HEK293 (cell line): Measurements from ENCODE around the gene TTF1.

ENCODE experiments used
- CTCF ChIA-PET: fragments of 350-600 bp; formaldehyde crosslinking; extraction: SDS; loops from one replicate; lab custom pipeline; 2021; ENCODE audit warnings: antibody characterized with exemption; lab: Yijun Ruan, JAX
- POLR2A ChIA-PET: fragments of 300-600 bp; formaldehyde crosslinking; extraction: SDS; loops from one replicate; lab custom pipeline; 2020; ENCODE audit warnings: antibody characterized with exemption, inconsistent platforms; lab: Yijun Ruan, JAX
- H3K27ac ChIP-seq: fragments of 200-500 bp; sonication (Bioruptor generic); 2 replicates; pipeline ENCODE4 v1.5.1; 2014; ENCODE audit warnings: low read depth, low read length, control low read depth, inconsistent platforms; ENCODE audit errors: extremely low read depth
- H3K36me3 ChIP-seq, 2 experiments: fragments of 200-500 bp in 1 of 2; sonication (Bioruptor generic) in 1 of 2; 1 replicate in 1 of 2; 2 replicates in 1 of 2; pipeline ENCODE4 v1.5.1; 2014 to 2017; ENCODE audit warnings: inconsistent platforms in 2 of 2, low read length in 2 of 2; ENCODE audit not compliant: control insufficient read depth in 2 of 2, insufficient read depth in 1 of 2
- H3K4me1 ChIP-seq: fragments of 200-500 bp; sonication (Bioruptor generic); 2 replicates; pipeline ENCODE4 v1.5.1; 2014; ENCODE audit warnings: mild to moderate bottlenecking, low read length, inconsistent platforms; ENCODE audit not compliant: control insufficient read depth, insufficient read depth
- H3K4me3 ChIP-seq: 2 replicates; pipeline ENCODE4 v1.5.1; 2011; ENCODE audit warnings: low read depth, mild to moderate bottlenecking, control low read depth, low read length, moderate library complexity
- H3K9me3 ChIP-seq: fragments of 200-500 bp; sonication (Bioruptor generic); 2 replicates; pipeline ENCODE4 v1.5.1; 2014; ENCODE audit warnings: low read depth, low read length, inconsistent platforms; ENCODE audit not compliant: control insufficient read depth, insufficient read depth
- BCL11B ChIP-seq: fragments of 450-650 bp; formaldehyde crosslinking; IDR thresholded peaks from 2 replicates; pipeline ENCODE4 v1.5.1; 2016; ENCODE audit warnings: low read depth, missing biosample characterization, missing genetic modification characterization
- HOXC10 ChIP-seq: sonication (generic); formaldehyde crosslinking; IDR thresholded peaks from 2 replicates; pipeline ENCODE4 v1.8.1; 2023; ENCODE audit warnings: mild to moderate bottlenecking, missing genetic modification reagents
- HOXD13 ChIP-seq: sonication (generic); formaldehyde crosslinking; IDR thresholded peaks from 2 replicates; pipeline ENCODE4 v1.8.0; 2022; ENCODE audit warnings: missing genetic modification reagents, borderline replicate concordance
- KLF10 ChIP-seq: fragments of 450-650 bp; IDR thresholded peaks from 2 replicates; pipeline ENCODE4 v1.5.1; 2018; ENCODE audit warnings: missing biosample characterization, mild to moderate bottlenecking, missing genetic modification characterization
- MYNN ChIP-seq: fragments of 450-650 bp; formaldehyde crosslinking; IDR thresholded peaks from 2 replicates; pipeline ENCODE4 v1.5.1; 2016; ENCODE audit warnings: missing biosample characterization, missing genetic modification characterization, borderline replicate concordance
- WT1 ChIP-seq: fragments of 450-650 bp; formaldehyde crosslinking; IDR thresholded peaks from 2 replicates; pipeline ENCODE4 v1.5.1; 2016; ENCODE audit warnings: missing biosample characterization, missing genetic modification characterization
- ZBTB17 ChIP-seq: fragments of 450-650 bp; formaldehyde crosslinking; IDR thresholded peaks from 2 replicates; pipeline ENCODE4 v1.5.1; 2016; ENCODE audit warnings: missing biosample characterization, missing genetic modification characterization
- ZBTB21 ChIP-seq: fragments of 450-650 bp; formaldehyde crosslinking; IDR thresholded peaks from 2 replicates; pipeline ENCODE4 v1.5.1; 2017; ENCODE audit warnings: missing biosample characterization, missing genetic modification characterization
- ZBTB48 ChIP-seq: fragments of 450-650 bp; formaldehyde crosslinking; IDR thresholded peaks from 2 replicates; pipeline ENCODE4 v1.5.1; 2016; ENCODE audit warnings: missing biosample characterization, missing genetic modification characterization
- ZNF133 ChIP-seq: fragments of 450-650 bp; formaldehyde crosslinking; IDR thresholded peaks from 2 replicates; pipeline ENCODE4 v1.5.1; 2016; ENCODE audit warnings: missing biosample characterization, missing genetic modification characterization
- ZNF174 ChIP-seq: fragments of 450-650 bp; formaldehyde crosslinking; IDR thresholded peaks from 2 replicates; pipeline ENCODE4 v1.5.0; 2017; ENCODE audit warnings: missing biosample characterization, mild to moderate bottlenecking, missing genetic modification characterization
- ZNF211 ChIP-seq: fragments of 450-650 bp; formaldehyde crosslinking; IDR thresholded peaks from 2 replicates; pipeline ENCODE4 v1.5.1; 2016; ENCODE audit warnings: low read depth, missing biosample characterization, missing genetic modification characterization
- ZNF362 ChIP-seq: fragments of 450-650 bp; formaldehyde crosslinking; IDR thresholded peaks from 2 replicates; pipeline ENCODE4 v1.5.1; 2016; ENCODE audit warnings: missing biosample characterization, missing genetic modification characterization
- ZNF394 ChIP-seq: fragments of 450-650 bp; formaldehyde crosslinking; IDR thresholded peaks from 2 replicates; pipeline ENCODE4 v1.5.1; 2016; ENCODE audit warnings: missing biosample characterization, missing genetic modification characterization, mild to moderate bottlenecking, moderate library complexity, borderline replicate concordance
- ZNF48 ChIP-seq: fragments of 450-650 bp; formaldehyde crosslinking; IDR thresholded peaks from 2 replicates; pipeline ENCODE4 v1.5.1; 2016; ENCODE audit warnings: missing biosample characterization, missing genetic modification characterization
- ZNF529 ChIP-seq: fragments of 450-650 bp; formaldehyde crosslinking; IDR thresholded peaks from 2 replicates; pipeline ENCODE4 v1.5.1; 2017; ENCODE audit warnings: missing genetic modification characterization, missing biosample characterization; ENCODE audit not compliant: insufficient replicate concordance
- ZNF530 ChIP-seq: fragments of 450-650 bp; formaldehyde crosslinking; IDR thresholded peaks from 2 replicates; pipeline ENCODE4 v1.5.1; 2016; ENCODE audit warnings: low read depth, missing biosample characterization, missing genetic modification characterization
- ZNF596 ChIP-seq: fragments of 450-650 bp; IDR thresholded peaks from 2 replicates; pipeline ENCODE4 v1.5.0; 2018; ENCODE audit warnings: missing biosample characterization, mild to moderate bottlenecking, missing genetic modification characterization, moderate library complexity
- ZNF610 ChIP-seq: fragments of 450-650 bp; formaldehyde crosslinking; IDR thresholded peaks from 2 replicates; pipeline ENCODE4 v1.5.1; 2016; ENCODE audit warnings: missing biosample characterization, missing genetic modification characterization, borderline replicate concordance
- ZNF621 ChIP-seq: fragments of 450-650 bp; formaldehyde crosslinking; IDR thresholded peaks from 2 replicates; pipeline ENCODE4 v1.5.1; 2017; ENCODE audit warnings: missing biosample characterization, missing genetic modification characterization
- ZNF747 ChIP-seq: fragments of 450-650 bp; formaldehyde crosslinking; IDR thresholded peaks from 2 replicates; pipeline ENCODE4 v1.5.1; 2016; ENCODE audit warnings: missing biosample characterization, missing genetic modification characterization
- ZNF777 ChIP-seq: fragments of 450-650 bp; formaldehyde crosslinking; IDR thresholded peaks from 2 replicates; pipeline ENCODE4 v1.5.1; 2017; ENCODE audit warnings: missing biosample characterization, missing genetic modification characterization, borderline replicate concordance
- TF ChIP-seq, protein P1 (sequence below): fragments of 450-650 bp; formaldehyde crosslinking; optimal IDR thresholded peaks from 2 replicates; pipeline ENCODE3; 2016; ENCODE audit warnings: missing biosample characterization, mild to moderate bottlenecking, missing genetic modification characterization
- TF ChIP-seq, protein P2 (sequence below): fragments of 450-650 bp; IDR thresholded peaks from 2 replicates; pipeline ENCODE4 v1.5.1; 2018; ENCODE audit warnings: missing biosample characterization, mild to moderate bottlenecking, missing genetic modification characterization
- TF ChIP-seq, protein P3 (sequence below): fragments of 450-650 bp; formaldehyde crosslinking; IDR thresholded peaks from 2 replicates; pipeline ENCODE4 v1.5.1; 2016; ENCODE audit warnings: missing biosample characterization, missing genetic modification characterization

Gene TTF1

DNA sequence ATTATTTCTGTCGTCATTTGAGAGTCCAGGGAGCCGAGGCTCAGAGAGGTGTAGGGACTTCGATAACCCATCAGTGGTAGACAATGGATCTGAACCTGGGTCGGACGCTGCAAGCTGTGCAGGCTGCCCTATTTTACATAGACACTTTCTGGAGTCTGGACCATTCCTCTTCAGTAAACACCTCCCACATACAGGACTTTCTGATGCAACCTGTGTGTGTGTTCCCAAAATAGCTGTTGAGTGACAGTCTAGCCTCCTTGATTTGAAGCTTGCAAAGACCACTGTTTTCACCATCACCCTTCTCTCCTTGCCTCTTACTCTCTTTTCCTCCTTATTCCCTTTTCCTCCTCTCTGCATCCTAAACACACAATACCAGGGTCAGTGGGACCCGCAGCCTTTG is 34.1 kb upstream of the TTF1 start:
- POLR2A ChIA-PET: no interaction called here
- Histone ChIP-seq H3K9me3 (no peaks in the 10 kb centered on the region), H3K27ac (no peak overlapping the region), H3K4me3 (no peak overlapping the region), H3K36me3 (no peaks in the 10 kb centered on the region), H3K4me1 (no peaks in the 10 kb centered on the region)
- CTCF ChIA-PET: interaction anchor here (0.6 to 2.7 kb wide), 3 partner anchors 11 to 67 kb away, joined by 3 to 9 read pairs (median 7); no protein-coding TSS in a partner anchor
- TF ChIP-seq ZNF211 (tag by site-specific recombination): no peak
- TF ChIP-seq ZBTB21: no peak
- TF ChIP-seq MYNN (tag by site-specific recombination): no peak
- no peak for TF ChIP-seq ZNF133 (tag by site-specific recombination)
- TF ChIP-seq ZNF48 (tag by site-specific recombination): no peak
- TF ChIP-seq HOXD13: no peak
- TF ChIP-seq ZBTB17 (tag by site-specific recombination): no peak
- no peak for TF ChIP-seq KLF10 (tag by site-specific recombination)
- no peak for TF ChIP-seq ZNF530
- TF ChIP-seq ZNF777 (tag by site-specific recombination): no peak
- TF ChIP-seq HOXC10 (CRISPR knock-in tag): no peak
- TF ChIP-seq ZNF362 (tag by site-specific recombination): no peak
- TF ChIP-seq ZNF610 (tag by site-specific recombination): no peak
- TF ChIP-seq ZNF621: no peak
- TF ChIP-seq ZNF174 (tag by site-specific recombination): no peak
- no peak for TF ChIP-seq ZNF394 (tag by site-specific recombination)
- TF ChIP-seq, protein P1, sequence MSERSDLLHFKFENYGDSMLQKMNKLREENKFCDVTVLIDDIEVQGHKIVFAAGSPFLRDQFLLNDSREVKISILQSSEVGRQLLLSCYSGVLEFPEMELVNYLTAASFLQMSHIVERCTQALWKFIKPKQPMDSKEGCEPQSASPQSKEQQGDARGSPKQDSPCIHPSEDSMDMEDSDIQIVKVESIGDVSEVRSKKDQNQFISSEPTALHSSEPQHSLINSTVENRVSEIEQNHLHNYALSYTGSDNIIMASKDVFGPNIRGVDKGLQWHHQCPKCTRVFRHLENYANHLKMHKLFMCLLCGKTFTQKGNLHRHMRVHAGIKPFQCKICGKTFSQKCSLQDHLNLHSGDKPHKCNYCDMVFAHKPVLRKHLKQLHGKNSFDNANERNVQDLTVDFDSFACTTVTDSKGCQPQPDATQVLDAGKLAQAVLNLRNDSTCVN: no peak
- no peak for TF ChIP-seq BCL11B (tag by site-specific recombination)

GRCh38 chr9:132439153-132439552 is 32.5 kb upstream of the TTF1 start:
- Histone ChIP-seq H3K4me3 (no peak overlapping the region), H3K9me3 (no peaks in the 10 kb centered on the region), H3K4me1 (no peaks in the 10 kb centered on the region), H3K36me3 (no peaks in the 10 kb centered on the region), H3K27ac (no peak overlapping the region)
- CTCF ChIA-PET: interaction anchor here (1.2 to 2.7 kb wide), 2 partner anchors 25 kb away, joined by 6 to 9 read pairs; no protein-coding TSS in a partner anchor
- TF ChIP-seq, protein P2, sequence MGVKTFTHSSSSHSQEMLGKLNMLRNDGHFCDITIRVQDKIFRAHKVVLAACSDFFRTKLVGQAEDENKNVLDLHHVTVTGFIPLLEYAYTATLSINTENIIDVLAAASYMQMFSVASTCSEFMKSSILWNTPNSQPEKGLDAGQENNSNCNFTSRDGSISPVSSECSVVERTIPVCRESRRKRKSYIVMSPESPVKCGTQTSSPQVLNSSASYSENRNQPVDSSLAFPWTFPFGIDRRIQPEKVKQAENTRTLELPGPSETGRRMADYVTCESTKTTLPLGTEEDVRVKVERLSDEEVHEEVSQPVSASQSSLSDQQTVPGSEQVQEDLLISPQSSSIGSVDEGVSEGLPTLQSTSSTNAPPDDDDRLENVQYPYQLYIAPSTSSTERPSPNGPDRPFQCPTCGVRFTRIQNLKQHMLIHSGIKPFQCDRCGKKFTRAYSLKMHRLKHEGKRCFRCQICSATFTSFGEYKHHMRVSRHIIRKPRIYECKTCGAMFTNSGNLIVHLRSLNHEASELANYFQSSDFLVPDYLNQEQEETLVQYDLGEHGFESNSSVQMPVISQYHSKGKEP (tag by site-specific recombination): no peak
- TF ChIP-seq ZNF529: no peak
- TF ChIP-seq, protein P3, sequence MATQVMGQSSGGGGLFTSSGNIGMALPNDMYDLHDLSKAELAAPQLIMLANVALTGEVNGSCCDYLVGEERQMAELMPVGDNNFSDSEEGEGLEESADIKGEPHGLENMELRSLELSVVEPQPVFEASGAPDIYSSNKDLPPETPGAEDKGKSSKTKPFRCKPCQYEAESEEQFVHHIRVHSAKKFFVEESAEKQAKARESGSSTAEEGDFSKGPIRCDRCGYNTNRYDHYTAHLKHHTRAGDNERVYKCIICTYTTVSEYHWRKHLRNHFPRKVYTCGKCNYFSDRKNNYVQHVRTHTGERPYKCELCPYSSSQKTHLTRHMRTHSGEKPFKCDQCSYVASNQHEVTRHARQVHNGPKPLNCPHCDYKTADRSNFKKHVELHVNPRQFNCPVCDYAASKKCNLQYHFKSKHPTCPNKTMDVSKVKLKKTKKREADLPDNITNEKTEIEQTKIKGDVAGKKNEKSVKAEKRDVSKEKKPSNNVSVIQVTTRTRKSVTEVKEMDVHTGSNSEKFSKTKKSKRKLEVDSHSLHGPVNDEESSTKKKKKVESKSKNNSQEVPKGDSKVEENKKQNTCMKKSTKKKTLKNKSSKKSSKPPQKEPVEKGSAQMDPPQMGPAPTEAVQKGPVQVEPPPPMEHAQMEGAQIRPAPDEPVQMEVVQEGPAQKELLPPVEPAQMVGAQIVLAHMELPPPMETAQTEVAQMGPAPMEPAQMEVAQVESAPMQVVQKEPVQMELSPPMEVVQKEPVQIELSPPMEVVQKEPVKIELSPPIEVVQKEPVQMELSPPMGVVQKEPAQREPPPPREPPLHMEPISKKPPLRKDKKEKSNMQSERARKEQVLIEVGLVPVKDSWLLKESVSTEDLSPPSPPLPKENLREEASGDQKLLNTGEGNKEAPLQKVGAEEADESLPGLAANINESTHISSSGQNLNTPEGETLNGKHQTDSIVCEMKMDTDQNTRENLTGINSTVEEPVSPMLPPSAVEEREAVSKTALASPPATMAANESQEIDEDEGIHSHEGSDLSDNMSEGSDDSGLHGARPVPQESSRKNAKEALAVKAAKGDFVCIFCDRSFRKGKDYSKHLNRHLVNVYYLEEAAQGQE: no peak
- TF ChIP-seq ZBTB48 (tag by site-specific recombination): no peak
- TF ChIP-seq ZNF362 (tag by site-specific recombination): no peak
- no peak for TF ChIP-seq WT1
- no peak for TF ChIP-seq ZNF596 (tag by site-specific recombination)
- TF ChIP-seq ZNF747 (tag by site-specific recombination): no peak
- POLR2A ChIA-PET: no interaction called here
